NB4 (cell line): Measurements from ENCODE around the gene MORN1.
"Not testable (repeated sequence)": the region's sequence is repeated elsewhere in the genome, so short reads cannot be mapped to it uniquely, and the experiment has no call there.

ENCODE experiments used
- DNase-seq: peaks from one replicate; pipeline ENCODE4 v3.0.0; 2010; ENCODE audit warnings: low read depth
- H3K4me3 ChIP-seq: one replicate; pipeline ENCODE4 v1.5.1; 2011; ENCODE audit warnings: mild to moderate bottlenecking, low read depth, low read length, moderate library complexity
- MYC ChIP-seq: IDR thresholded peaks from 2 replicates; pipeline ENCODE4 v1.6.1; 2011; ENCODE audit warnings: low read depth, low read length
- POLR2A ChIP-seq: IDR thresholded peaks from 2 replicates; pipeline ENCODE4 v1.6.1; 2011; ENCODE audit warnings: mild to moderate bottlenecking; ENCODE audit not compliant: insufficient read length; ENCODE audit errors: extremely low read depth
- TF ChIP-seq, protein P1 (sequence below): IDR thresholded peaks from 2 replicates; pipeline ENCODE4 v1.6.1; 2011; ENCODE audit warnings: low read depth, low read length
- TF ChIP-seq, protein P2 (sequence below): IDR thresholded peaks from one replicate; pipeline ENCODE4 v1.5.1; 2012; ENCODE audit warnings: low read depth, low read length

Gene MORN1

DNA sequence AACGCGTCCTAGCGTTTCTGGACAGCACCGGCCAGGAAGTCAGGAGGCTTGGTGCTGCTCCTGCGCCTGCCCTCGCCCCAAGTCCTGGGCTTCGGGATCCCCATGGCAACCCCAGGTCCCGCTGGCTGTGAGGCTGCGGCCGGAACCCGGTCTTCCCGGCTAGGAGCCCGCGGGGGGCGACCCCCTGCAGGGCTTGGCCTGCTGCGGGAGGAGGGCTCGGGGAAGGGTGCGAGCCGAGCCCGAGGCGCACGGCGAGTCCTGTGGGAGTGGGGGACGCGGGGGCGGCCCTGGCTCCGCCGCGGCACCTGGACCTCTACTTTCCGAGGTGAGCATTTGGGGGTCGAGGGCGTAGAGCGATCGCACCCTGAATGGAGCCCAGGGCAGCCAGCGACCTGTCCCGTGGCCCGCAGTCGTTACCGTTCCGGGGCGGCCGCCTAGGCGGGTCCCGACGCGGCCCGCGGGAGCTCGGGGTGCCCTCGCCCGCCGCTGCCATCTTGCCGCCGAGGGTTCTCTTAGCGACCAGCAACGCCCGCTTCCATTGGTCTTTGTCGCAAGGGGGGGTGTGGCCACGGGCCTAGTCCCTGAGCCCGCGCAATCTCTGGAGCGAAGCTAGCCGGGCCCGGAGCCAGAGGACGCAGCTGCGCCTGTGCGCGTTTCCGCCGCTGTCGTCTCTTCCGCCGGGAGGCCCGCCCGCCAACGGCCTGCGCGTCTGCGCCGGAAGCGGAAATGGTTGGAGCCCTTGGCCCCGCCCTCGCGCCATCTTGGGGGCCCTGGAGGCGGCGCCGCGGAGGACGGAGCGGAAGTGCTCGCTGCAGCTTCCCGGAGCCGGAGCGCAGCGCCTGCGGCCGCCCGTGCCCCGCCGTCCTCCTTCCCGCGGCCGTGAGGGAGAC is at the start of gene MORN1, which contains the start of gene RER1:
TSS of gene MORN1 (minus strand) at position 514 of the 890 bp plus-strand sequence. CDS start at position 493, 21 bp downstream.
TSS of gene RER1 (plus strand) at position 801 of the 890 bp plus-strand sequence. CDS start 3,950 bp downstream, outside the sequence.
- peak within 1 kb of the TSS; percentile 75 for H3K4me3 ChIP-seq
- peak; percentile 69 for TF ChIP-seq POLR2A
- TF ChIP-seq, protein P1, sequence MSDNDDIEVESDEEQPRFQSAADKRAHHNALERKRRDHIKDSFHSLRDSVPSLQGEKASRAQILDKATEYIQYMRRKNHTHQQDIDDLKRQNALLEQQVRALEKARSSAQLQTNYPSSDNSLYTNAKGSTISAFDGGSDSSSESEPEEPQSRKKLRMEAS = no peak
- TF ChIP-seq, protein P2, sequence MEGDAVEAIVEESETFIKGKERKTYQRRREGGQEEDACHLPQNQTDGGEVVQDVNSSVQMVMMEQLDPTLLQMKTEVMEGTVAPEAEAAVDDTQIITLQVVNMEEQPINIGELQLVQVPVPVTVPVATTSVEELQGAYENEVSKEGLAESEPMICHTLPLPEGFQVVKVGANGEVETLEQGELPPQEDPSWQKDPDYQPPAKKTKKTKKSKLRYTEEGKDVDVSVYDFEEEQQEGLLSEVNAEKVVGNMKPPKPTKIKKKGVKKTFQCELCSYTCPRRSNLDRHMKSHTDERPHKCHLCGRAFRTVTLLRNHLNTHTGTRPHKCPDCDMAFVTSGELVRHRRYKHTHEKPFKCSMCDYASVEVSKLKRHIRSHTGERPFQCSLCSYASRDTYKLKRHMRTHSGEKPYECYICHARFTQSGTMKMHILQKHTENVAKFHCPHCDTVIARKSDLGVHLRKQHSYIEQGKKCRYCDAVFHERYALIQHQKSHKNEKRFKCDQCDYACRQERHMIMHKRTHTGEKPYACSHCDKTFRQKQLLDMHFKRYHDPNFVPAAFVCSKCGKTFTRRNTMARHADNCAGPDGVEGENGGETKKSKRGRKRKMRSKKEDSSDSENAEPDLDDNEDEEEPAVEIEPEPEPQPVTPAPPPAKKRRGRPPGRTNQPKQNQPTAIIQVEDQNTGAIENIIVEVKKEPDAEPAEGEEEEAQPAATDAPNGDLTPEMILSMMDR = no peak
- peak; percentile 98 for DNase-seq

DNA sequence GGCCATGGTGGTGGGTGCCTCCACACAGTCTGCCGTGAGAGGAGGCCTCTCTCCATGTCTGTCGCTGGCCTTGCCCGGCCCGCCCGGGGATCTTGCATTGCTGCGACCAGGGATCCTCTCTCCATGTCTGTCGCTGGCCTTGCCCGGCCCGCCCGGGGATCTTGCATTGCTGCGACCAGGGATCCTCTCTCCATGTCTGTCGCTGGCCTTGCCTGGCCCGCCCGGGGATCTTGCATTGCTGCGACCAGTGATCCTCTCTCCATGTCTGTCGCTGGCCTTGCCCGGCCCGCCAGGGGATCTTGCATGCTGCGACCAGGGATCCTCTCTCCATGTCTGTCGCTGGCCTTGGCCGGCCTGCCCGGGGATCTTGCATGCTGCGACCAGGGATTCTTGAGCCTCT is 49.0 kb upstream of the MORN1 start:
- H3K4me3 ChIP-seq, DNase-seq: not testable (repeated sequence)

DNA sequence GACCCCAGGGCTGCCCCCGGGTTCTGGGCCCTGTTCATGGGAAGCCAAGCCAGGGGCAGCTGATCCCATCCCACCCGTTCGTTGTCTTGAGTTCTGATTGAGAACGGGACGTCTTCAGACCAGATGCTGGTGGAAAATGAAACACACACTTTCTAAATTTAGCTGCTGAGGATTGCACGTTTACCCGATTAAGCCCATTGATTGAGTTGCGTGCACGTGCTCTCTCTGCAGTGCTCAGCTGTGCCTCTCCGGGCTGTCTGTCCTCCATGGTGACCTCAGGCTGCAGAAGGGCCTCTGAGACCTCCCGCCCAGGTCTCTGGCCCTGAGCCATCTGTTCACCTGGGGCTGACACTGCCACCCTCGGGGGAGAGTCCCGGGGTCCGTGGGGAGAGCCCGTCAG is 48.0 kb upstream of the MORN1 start:
- no peak for DNase-seq
- TF ChIP-seq POLR2A (no peak), MYC (no peak)
- TF ChIP-seq, protein P2 = no peak
- TF ChIP-seq, protein P1 = no peak
- H3K4me3 ChIP-seq = no peak overlapping the region

DNA sequence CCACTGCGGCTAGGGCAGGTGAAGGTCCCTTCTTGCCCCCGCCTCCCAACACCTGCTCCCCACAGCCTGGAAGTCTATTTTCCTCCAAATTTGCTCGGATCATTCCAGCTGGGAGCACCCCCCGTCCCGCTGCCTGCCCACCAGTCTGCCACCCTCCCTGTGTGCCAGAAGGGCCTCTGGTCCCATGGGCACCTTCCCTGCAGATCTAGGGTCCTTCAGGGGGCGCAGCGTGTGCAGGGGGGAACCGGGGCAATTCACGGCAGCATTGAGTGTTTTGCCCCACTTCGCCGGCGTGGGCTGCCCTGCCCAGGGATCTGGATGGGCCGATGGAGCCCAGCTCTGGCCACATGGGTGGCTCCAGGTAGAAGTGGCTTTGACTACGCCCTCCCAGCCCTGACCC is 47.3 kb upstream of the MORN1 start:
- H3K4me3 ChIP-seq = no peak overlapping the region
- TF ChIP-seq, protein P1 = no peak
- DNase-seq = no peak

DNA sequence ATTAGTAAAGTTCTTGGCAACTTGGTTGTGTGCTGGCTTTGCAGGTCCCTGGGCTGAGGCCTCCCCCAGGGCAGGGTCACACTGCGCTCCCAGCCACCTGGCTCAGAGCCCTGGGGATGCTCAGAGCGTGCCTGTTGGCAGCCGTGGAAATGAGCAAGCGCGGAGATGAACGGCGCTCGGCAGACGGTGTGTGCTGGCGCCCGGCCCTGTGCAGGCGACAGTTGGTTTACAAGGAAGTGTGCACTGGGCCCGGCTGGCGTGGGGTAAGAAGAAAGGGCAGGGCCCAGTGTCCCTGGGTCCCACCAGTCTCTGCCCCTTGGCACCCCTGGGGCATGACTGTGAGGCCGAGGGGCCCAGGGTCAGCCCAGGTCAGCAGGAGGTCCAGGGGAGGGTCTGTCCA is 46.7 kb upstream of the MORN1 start:
- H3K4me3 ChIP-seq = no peak overlapping the region
- TF ChIP-seq, protein P2 = no peak
- no peak for DNase-seq

DNA sequence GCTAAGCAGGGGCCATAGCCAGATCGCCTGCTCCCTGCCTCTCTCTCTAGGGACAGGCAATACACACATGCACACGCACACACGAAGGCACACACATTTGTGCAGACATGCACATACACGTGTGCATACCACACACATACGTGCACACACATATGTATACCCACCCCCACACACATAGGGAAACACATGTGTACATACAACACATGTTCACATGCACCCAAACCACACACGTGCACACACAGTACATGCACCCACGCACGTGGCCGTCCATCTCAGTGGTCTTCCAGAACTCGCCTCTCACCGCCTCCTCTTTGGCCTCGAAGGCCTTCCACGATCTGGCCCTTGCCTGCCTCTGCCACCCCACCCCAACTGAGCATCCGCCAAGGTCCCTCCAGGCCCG is 46.3 kb upstream of the MORN1 start:
- DNase-seq = no peak
- no peak overlapping the region for H3K4me3 ChIP-seq
- TF ChIP-seq, protein P1 = 0 out of 2 replicates have a peak, but pooled peaks have one; percentile 22
- no peak for TF ChIP-seq POLR2A
- TF ChIP-seq, protein P2 = no peak
- no peak for TF ChIP-seq MYC

DNA sequence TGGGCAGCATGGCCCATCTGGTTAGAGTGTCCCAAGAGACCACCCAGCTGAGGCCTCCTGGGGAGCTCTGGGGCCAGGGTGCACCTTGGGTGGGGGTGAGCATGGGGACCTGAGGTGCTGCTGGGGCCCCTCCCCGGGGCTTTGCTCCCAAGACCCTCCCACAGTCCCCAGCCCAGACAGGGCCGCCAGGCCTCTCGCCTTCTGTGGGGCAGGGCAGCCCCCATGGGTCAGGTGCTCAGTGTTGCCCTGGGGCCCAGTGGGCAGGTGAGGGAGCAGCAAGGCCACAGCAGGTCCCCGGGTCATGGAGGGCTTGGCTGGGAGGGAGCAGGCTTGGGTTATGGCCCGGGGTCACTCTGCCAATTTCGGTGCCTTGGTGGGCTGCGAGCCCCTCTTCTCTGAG is 45.5 kb upstream of the MORN1 start:
- DNase-seq = no peak
- TF ChIP-seq MYC (no peak), POLR2A (no peak)
- TF ChIP-seq, protein P2 = no peak
- TF ChIP-seq, protein P1 = no peak
- H3K4me3 ChIP-seq = no peak overlapping the region
